K562 (cell line): ENCODE data around the gene PSMC4. TPM values are rescaled to one million over a fixed set of nuclear protein-coding genes. Genes with fewer than 3 reads are reported as not detected.

Source experiments
- BCL6 ChIP-seq: fragments of 250-450 bp; sonication (Bioruptor Pico); IDR thresholded peaks from 2 replicates; pipeline ENCODE4 v1.4.0; 2020
- COPS2 ChIP-seq: fragments of 450-650 bp; conservative IDR thresholded peaks from 2 replicates; pipeline ENCODE4 v1.6.1; 2016; ENCODE audit warnings: mild to moderate bottlenecking, moderate library complexity
- FOXA3 ChIP-seq, 2 experiments: fragments of 450-650 bp in 1 of 2; sonication (generic) in 1 of 2; formaldehyde crosslinking; IDR thresholded peaks in 1 of 2; conservative IDR thresholded peaks in 1 of 2; 2 replicates each; pipeline versions ENCODE4 v1.4.0 to v1.8.0; 2020 to 2022; ENCODE audit warnings: mild to moderate bottlenecking in 2 of 2, missing genetic modification reagents in 1 of 2
- KDM4B ChIP-seq, 2 experiments: fragments of 450-650 bp in 1 of 2; sonication (generic) in 1 of 2; IDR thresholded peaks; 2 replicates each; pipeline ENCODE4 v1.6.1; 2016 to 2017; ENCODE audit warnings: borderline replicate concordance in 2 of 2, antibody characterized with exemption in 1 of 2, low read depth in 1 of 2, mild to moderate bottlenecking in 1 of 2
- MEF2A ChIP-seq: IDR thresholded peaks from 2 replicates; pipeline ENCODE4 v1.6.1; 2011; ENCODE audit warnings: low read depth, mild to moderate bottlenecking, low read length, moderate library complexity; ENCODE audit not compliant: control insufficient read depth
- POLR3G ChIP-seq: IDR thresholded peaks from 2 replicates; pipeline ENCODE4 v1.6.1; 2011; ENCODE audit not compliant: insufficient read length, insufficient replicate concordance; ENCODE audit errors: extremely low read depth
- SMARCA5 ChIP-seq: fragments of 450-650 bp; IDR thresholded peaks from 2 replicates; pipeline ENCODE4 v1.6.1; 2016
- ZNF121 ChIP-seq: sonication (generic); formaldehyde crosslinking; conservative IDR thresholded peaks from 2 replicates; pipeline ENCODE4 v1.8.0; 2022; ENCODE audit warnings: missing genetic modification reagents
- ZNF232 ChIP-seq: sonication (generic); formaldehyde crosslinking; IDR thresholded peaks from 2 replicates; pipeline ENCODE4 v1.8.0; 2022; ENCODE audit warnings: mild to moderate bottlenecking, missing genetic modification reagents
- ZNF431 ChIP-seq: sonication (generic); formaldehyde crosslinking; IDR thresholded peaks from 2 replicates; pipeline ENCODE4 v1.8.0; 2022; ENCODE audit warnings: mild to moderate bottlenecking, missing genetic modification reagents
- ZNF583 ChIP-seq: fragments of 250-450 bp; sonication (Bioruptor Pico); IDR thresholded peaks from 2 replicates; pipeline ENCODE4 v1.4.0; 2020
- ZNF696 ChIP-seq: fragments of 250-450 bp; sonication (Bioruptor Pico); conservative IDR thresholded peaks from 2 replicates; pipeline ENCODE4 v1.4.0; 2020; ENCODE audit warnings: mild to moderate bottlenecking, moderate library complexity
- polyA plus RNA-seq, 8 experiments: library from polyadenylated mRNA; depleted of rRNA in 4 of 8; stranded (reverse) in 5 of 8; unstranded in 3 of 8; fragments of >200 nt; fragmentation: Nextera tagmentation in 2 of 8; fragmentation: Illumina TruSeq in 1 of 8; extraction: Ambion mirVana in 2 of 8; extraction: Trizol in 1 of 8; gene quantifications; 2 replicates each; pipeline versions ENCODE4 v1.2.1 to v1.2.3, GENCODE V29; 2011 to 2014; ENCODE audit warnings: inconsistent platforms in 1 of 8, missing spikeins in 1 of 8
- total RNA-seq, 7 experiments: library from RNA; depleted of rRNA in 6 of 7; stranded (reverse); fragments of >200 nt in 6 of 7; fragmentation: Illumina TruSeq in 2 of 7; extraction: Trizol in 2 of 7; gene quantifications; 2 replicates each; pipeline versions ENCODE4 v1.2.1 to v1.2.3, GENCODE V29; 2011 to 2021; ENCODE audit warnings: low replicate concordance in 1 of 7
- TF ChIP-seq, protein P1 (sequence below): sonication (generic); formaldehyde crosslinking; IDR thresholded peaks from 2 replicates; pipeline ENCODE4 v1.5.0; 2020; ENCODE audit warnings: missing genetic modification reagents
- TF ChIP-seq, protein P2 (sequence below): sonication (generic); formaldehyde crosslinking; IDR thresholded peaks from 2 replicates; pipeline ENCODE4 v1.8.1; 2023; ENCODE audit warnings: mild to moderate bottlenecking, missing genetic modification reagents, moderate library complexity
- TF ChIP-seq, protein P3 (sequence below): fragments of 250-450 bp; sonication (Bioruptor Pico); IDR thresholded peaks from 2 replicates; pipeline ENCODE4 v1.8.0; 2021; ENCODE audit warnings: borderline replicate concordance, mild to moderate bottlenecking, moderate library complexity; ENCODE audit not compliant: poor library complexity, severe bottlenecking
- TF ChIP-seq, protein P4 (sequence below): fragments of 250-450 bp; sonication (Bioruptor Pico); IDR thresholded peaks from 2 replicates; pipeline ENCODE4 v1.5.0; 2020; ENCODE audit warnings: mild to moderate bottlenecking
- TF ChIP-seq, protein P5 (sequence below): IDR thresholded peaks from 2 replicates; pipeline ENCODE4 v1.6.1; 2012; ENCODE audit warnings: low read depth, low read length, improper control_type of control experiment, borderline replicate concordance
- TF ChIP-seq, protein P6 (sequence below): fragments of 150-350 bp; IDR thresholded peaks from 2 replicates; pipeline ENCODE4 v1.6.1; 2014; ENCODE audit warnings: low read depth, mild to moderate bottlenecking, low read length, borderline replicate concordance

Gene PSMC4
- total and polyA plus RNA-seq, 9 of the 15 experiments (the other 6 are each of a cell fraction or from before 2014, with no cell fraction given): 45.9 to 475 (median 142) TPM

DNA sequence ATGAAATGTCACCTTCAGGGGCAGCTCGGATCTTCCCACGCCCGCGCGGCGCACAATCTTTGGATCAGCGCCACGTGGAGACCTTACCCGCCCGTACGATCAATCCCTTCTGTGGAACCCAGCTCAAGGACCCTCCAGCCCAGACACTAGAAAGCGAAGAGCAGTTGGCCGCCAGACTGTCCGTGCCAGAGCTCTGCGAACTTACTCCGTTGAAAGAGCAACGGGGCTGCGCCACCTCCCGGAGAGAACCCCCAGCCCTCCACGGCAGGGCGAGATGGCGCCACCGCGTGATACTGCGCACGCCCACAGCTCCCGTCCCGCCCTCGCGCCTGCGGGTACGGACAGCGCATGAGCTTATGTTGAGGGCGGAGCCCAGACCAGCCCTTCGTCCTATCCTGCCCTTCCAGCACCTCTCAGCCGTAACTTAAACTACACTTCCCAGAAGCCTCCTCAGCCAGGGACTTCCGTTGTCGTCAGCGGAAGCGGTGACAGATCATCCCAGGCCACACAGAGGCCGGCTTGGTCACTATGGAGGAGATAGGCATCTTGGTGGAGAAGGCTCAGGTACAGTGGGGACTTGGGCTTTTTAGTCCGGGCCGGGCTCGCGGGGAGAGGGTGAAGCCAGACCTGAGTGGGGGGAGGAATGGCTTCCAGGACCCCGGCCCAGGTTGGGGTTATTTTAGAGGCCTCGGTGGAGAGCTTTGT is at the start of gene PSMC4 (continued):
- no peak for TF ChIP-seq COPS2
- TF ChIP-seq, protein P1, sequence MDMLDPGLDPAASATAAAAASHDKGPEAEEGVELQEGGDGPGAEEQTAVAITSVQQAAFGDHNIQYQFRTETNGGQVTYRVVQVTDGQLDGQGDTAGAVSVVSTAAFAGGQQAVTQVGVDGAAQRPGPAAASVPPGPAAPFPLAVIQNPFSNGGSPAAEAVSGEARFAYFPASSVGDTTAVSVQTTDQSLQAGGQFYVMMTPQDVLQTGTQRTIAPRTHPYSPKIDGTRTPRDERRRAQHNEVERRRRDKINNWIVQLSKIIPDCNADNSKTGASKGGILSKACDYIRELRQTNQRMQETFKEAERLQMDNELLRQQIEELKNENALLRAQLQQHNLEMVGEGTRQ (CRISPR knock-in tag): 0 out of 2 replicates have a peak, but pooled peaks have one; percentile 35
- TF ChIP-seq KDM4B (IDR thresholded peaks at IDR 0.05; ENCODE audit: borderline replicate concordance in 2 of 2, low read depth in 1 of 2): peak in 1 of 2 experiments; percentile 78; a peak in 1 of 4 replicates
- TF ChIP-seq, protein P2, sequence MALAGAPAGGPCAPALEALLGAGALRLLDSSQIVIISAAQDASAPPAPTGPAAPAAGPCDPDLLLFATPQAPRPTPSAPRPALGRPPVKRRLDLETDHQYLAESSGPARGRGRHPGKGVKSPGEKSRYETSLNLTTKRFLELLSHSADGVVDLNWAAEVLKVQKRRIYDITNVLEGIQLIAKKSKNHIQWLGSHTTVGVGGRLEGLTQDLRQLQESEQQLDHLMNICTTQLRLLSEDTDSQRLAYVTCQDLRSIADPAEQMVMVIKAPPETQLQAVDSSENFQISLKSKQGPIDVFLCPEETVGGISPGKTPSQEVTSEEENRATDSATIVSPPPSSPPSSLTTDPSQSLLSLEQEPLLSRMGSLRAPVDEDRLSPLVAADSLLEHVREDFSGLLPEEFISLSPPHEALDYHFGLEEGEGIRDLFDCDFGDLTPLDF (CRISPR knock-in tag): peak; percentile 87
- no peak for TF ChIP-seq MEF2A
- TF ChIP-seq ZNF431 (CRISPR knock-in tag): no peak
- TF ChIP-seq, protein P3, sequence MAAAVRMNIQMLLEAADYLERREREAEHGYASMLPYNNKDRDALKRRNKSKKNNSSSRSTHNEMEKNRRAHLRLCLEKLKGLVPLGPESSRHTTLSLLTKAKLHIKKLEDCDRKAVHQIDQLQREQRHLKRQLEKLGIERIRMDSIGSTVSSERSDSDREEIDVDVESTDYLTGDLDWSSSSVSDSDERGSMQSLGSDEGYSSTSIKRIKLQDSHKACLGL (CRISPR knock-in tag): peak; percentile 58
- TF ChIP-seq BCL6 (CRISPR knock-in tag): no peak
- no peak for TF ChIP-seq FOXA3 (CRISPR knock-in tag; conservative IDR thresholded peaks at IDR 0.05 in 1 of 2, IDR thresholded peaks at IDR 0.05 in 1 of 2)
- no peak for TF ChIP-seq ZNF696 (CRISPR knock-in tag)
- TF ChIP-seq ZNF121: no peak
- TF ChIP-seq SMARCA5: no peak
- TF ChIP-seq, protein P4, sequence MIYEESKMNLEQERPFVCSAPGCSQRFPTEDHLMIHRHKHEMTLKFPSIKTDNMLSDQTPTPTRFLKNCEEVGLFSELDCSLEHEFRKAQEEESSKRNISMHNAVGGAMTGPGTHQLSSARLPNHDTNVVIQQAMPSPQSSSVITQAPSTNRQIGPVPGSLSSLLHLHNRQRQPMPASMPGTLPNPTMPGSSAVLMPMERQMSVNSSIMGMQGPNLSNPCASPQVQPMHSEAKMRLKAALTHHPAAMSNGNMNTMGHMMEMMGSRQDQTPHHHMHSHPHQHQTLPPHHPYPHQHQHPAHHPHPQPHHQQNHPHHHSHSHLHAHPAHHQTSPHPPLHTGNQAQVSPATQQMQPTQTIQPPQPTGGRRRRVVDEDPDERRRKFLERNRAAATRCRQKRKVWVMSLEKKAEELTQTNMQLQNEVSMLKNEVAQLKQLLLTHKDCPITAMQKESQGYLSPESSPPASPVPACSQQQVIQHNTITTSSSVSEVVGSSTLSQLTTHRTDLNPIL (CRISPR knock-in tag): no peak
- TF ChIP-seq ZNF232 (CRISPR knock-in tag): no peak
- TF ChIP-seq, protein P5, sequence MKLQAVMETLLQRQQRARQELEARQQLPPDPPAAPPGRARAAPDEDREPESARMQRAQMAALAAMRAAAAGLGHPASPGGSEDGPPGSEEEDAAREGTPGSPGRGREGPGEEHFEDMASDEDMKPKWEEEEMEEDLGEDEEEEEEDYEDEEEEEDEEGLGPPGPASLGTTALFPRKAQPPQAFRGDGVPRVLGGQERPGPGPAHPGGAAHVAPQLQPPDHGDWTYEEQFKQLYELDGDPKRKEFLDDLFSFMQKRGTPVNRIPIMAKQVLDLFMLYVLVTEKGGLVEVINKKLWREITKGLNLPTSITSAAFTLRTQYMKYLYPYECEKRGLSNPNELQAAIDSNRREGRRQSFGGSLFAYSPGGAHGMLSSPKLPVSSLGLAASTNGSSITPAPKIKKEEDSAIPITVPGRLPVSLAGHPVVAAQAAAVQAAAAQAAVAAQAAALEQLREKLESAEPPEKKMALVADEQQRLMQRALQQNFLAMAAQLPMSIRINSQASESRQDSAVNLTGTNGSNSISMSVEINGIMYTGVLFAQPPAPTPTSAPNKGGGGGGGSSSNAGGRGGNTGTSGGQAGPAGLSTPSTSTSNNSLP: no peak
- TF ChIP-seq, protein P6, sequence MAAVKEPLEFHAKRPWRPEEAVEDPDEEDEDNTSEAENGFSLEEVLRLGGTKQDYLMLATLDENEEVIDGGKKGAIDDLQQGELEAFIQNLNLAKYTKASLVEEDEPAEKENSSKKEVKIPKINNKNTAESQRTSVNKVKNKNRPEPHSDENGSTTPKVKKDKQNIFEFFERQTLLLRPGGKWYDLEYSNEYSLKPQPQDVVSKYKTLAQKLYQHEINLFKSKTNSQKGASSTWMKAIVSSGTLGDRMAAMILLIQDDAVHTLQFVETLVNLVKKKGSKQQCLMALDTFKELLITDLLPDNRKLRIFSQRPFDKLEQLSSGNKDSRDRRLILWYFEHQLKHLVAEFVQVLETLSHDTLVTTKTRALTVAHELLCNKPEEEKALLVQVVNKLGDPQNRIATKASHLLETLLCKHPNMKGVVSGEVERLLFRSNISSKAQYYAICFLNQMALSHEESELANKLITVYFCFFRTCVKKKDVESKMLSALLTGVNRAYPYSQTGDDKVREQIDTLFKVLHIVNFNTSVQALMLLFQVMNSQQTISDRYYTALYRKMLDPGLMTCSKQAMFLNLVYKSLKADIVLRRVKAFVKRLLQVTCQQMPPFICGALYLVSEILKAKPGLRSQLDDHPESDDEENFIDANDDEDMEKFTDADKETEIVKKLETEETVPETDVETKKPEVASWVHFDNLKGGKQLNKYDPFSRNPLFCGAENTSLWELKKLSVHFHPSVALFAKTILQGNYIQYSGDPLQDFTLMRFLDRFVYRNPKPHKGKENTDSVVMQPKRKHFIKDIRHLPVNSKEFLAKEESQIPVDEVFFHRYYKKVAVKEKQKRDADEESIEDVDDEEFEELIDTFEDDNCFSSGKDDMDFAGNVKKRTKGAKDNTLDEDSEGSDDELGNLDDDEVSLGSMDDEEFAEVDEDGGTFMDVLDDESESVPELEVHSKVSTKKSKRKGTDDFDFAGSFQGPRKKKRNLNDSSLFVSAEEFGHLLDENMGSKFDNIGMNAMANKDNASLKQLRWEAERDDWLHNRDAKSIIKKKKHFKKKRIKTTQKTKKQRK: no peak
- TF ChIP-seq ZNF583 (CRISPR knock-in tag): no peak; the same call in 1 of the 2 replicates
- TF ChIP-seq POLR3G: no peak
